Esophagus muscularis mucosa (tissue), 4 donors: ENCODE results near the gene ARHGAP24. TPM values are rescaled to one million over a fixed set of nuclear protein-coding genes. Genes with fewer than 3 reads are reported as not detected.

ENCODE experiments used
- DNase-seq: peaks from one replicate; pipeline ENCODE4 v3.0.0-alpha.2; 2017; ENCODE audit errors: extremely low spot score
- H3K27ac ChIP-seq, 4 donors: fragments of 200-600 bp; sonication (generic); replicated peaks in 1 of 4; 1 replicate in 3 of 4; 2 replicates in 1 of 4; pipeline ENCODE4 v1.5.1; 2016 to 2019; ENCODE audit warnings: mild to moderate bottlenecking in 1 of 4
- H3K27me3 ChIP-seq, 4 donors: fragments of 200-600 bp; sonication (generic); one replicate each; pipeline versions ENCODE4 v1.5.1 to v1.6.0; 2016 to 2019
- H3K36me3 ChIP-seq, 4 donors: fragments of 200-600 bp; sonication (generic); one replicate each; pipeline ENCODE4 v1.5.1; 2016 to 2019
- H3K4me1 ChIP-seq, 4 donors: fragments of 200-600 bp; sonication (generic); one replicate each; pipeline ENCODE4 v1.5.1; 2016 to 2019
- H3K4me3 ChIP-seq, 4 donors: fragments of 200-600 bp; sonication (generic); 1 replicate in 2 of 4; 2 replicates in 2 of 4; pipeline ENCODE4 v1.5.1; 2016 to 2019; ENCODE audit warnings: mild to moderate bottlenecking in 4 of 4, moderate library complexity in 1 of 4
- H3K9me3 ChIP-seq, 4 donors: fragments of 200-600 bp; sonication (generic); 1 replicate in 3 of 4; 2 replicates in 1 of 4; pipeline ENCODE4 v1.5.1; 2016 to 2019
- CTCF ChIP-seq, 3 experiments: fragments of 200-600 bp in 2 of 3; fragments of 450-650 bp in 1 of 3; sonication (generic) in 2 of 3; IDR thresholded peaks; one replicate each; pipeline ENCODE4 v1.5.1; 2017 to 2019; ENCODE audit warnings: antibody characterized with exemption in 3 of 3, mild to moderate bottlenecking in 2 of 3, moderate library complexity in 1 of 3
- EP300 ChIP-seq: sonication (generic); formaldehyde crosslinking; IDR thresholded peaks from one replicate; pipeline ENCODE4 v1.6.1; 2017; ENCODE audit warnings: antibody characterized with exemption
- POLR2A ChIP-seq: fragments of 450-650 bp; IDR thresholded peaks from one replicate; pipeline ENCODE4 v1.6.1; 2017; ENCODE audit warnings: antibody characterized with exemption, moderate library complexity, mild to moderate bottlenecking, low read depth
- POLR2AphosphoS5 ChIP-seq, 2 donors: sonication (generic); formaldehyde crosslinking; IDR thresholded peaks; one replicate each; pipeline ENCODE4 v1.6.1; 2017; ENCODE audit warnings: antibody characterized with exemption in 2 of 2
- WGBS: methylation state at CpG from one replicate; pipeline ENCODE4 v1.1.5; 2018; 5-methylcytosine and 5-hydroxymethylcytosine counted together
- intact Hi-C: fragments of 100-400 bp; cut with DNase I; formaldehyde crosslinking; loops from one replicate; pipeline ENCODE4 v1.15.1; 2023
- total RNA-seq, 4 donors: library from RNA; depleted of rRNA; stranded (reverse); fragments of >200 nt; gene quantifications; one replicate each; pipeline versions ENCODE4 v1.1.0 to v1.2.1, GENCODE V29; 2016

Gene ARHGAP24
- total RNA-seq, 4 donors from 2014 or later: 17.6 to 30.2 (median 23.6) TPM

- no peak overlapping the region for H3K27ac ChIP-seq
- intact Hi-C loops: no loop called here
- no peaks in the 10 kb centered on the region for H3K9me3 ChIP-seq
Measured at GRCh38 chr4:85946821-85947220, 471.9 kb downstream of the ARHGAP24 start.

GRCh38 chr4:85951099-85951498 lies 476.1 kb downstream of the ARHGAP24 start:
- no peak for TF ChIP-seq CTCF (IDR thresholded peaks at IDR 0.05)
- WGBS: 94% methylated on average over 3 of the region's 3 CpGs
- Histone ChIP-seq H3K4me3 (no peak overlapping the region), H3K36me3 (no peaks in the 10 kb centered on the region), H3K27ac (no peak overlapping the region), H3K9me3 (no peaks in the 10 kb centered on the region), H3K27me3 (no peaks in the 10 kb centered on the region), H3K4me1 (peaks cover 0 to 5% (median 0%) of the 10 kb centered on the region in 4 donors)
- no peak for DNase-seq
- intact Hi-C loops: no loop called here

More at GRCh38 chr4:85946821-85947220, 471.9 kb downstream of the ARHGAP24 start:
- no peaks in the 10 kb centered on the region for H3K4me1 ChIP-seq
- H3K36me3 ChIP-seq: no peaks in the 10 kb centered on the region
- TF ChIP-seq POLR2AphosphoS5 (IDR thresholded peaks at IDR 0.05) (no peak), CTCF (IDR thresholded peaks at IDR 0.05) (no peak), EP300 (no peak), POLR2A (no peak)
- no peaks in the 10 kb centered on the region for H3K27me3 ChIP-seq
- no peak overlapping the region for H3K4me3 ChIP-seq
- DNase-seq: no peak

GRCh38 chr4:85952528-85952927 lies 477.6 kb downstream of the ARHGAP24 start:
- no peaks in the 10 kb centered on the region for H3K9me3 ChIP-seq
- intact Hi-C loops: no loop called here
- no peak for DNase-seq
- H3K27me3 ChIP-seq: no peaks in the 10 kb centered on the region
- H3K27ac ChIP-seq: no peak overlapping the region
- no peaks in the 10 kb centered on the region for H3K36me3 ChIP-seq
- H3K4me1 ChIP-seq: peaks cover 0 to 5% (median 0%) of the 10 kb centered on the region in 4 donors
- no peak overlapping the region for H3K4me3 ChIP-seq
- 81% methylated on average over 3 of the region's 3 CpGs for WGBS
- TF ChIP-seq EP300: no peak
- TF ChIP-seq POLR2A: no peak
- TF ChIP-seq POLR2AphosphoS5 (IDR thresholded peaks at IDR 0.05): no peak
- no peak for TF ChIP-seq CTCF (IDR thresholded peaks at IDR 0.05)

GRCh38 chr4:85952972-85953650 lies 478.2 kb downstream of the ARHGAP24 start:
- peaks cover 0 to 5% (median 0%) of the 10 kb centered on the region in 4 donors for H3K4me1 ChIP-seq
- no peaks in the 10 kb centered on the region for H3K9me3 ChIP-seq
- DNase-seq: no peak
- H3K27me3 ChIP-seq: no peaks in the 10 kb centered on the region
- no peak for TF ChIP-seq POLR2A
- no peak for TF ChIP-seq POLR2AphosphoS5 (IDR thresholded peaks at IDR 0.05)
- TF ChIP-seq CTCF (IDR thresholded peaks at IDR 0.05): no peak
- TF ChIP-seq EP300: no peak
- intact Hi-C loops: no loop called here
- H3K27ac ChIP-seq: no peak overlapping the region
- H3K36me3 ChIP-seq: no peaks in the 10 kb centered on the region
- 82% methylated on average over 3 of the region's 3 CpGs for WGBS
- no peak overlapping the region for H3K4me3 ChIP-seq

- no peaks in the 10 kb centered on the region for H3K27me3 ChIP-seq
- peaks cover 0 to 5% (median 0%) of the 10 kb centered on the region in 4 donors for H3K4me1 ChIP-seq
- no peaks in the 10 kb centered on the region for H3K9me3 ChIP-seq
- no peak for TF ChIP-seq EP300
- TF ChIP-seq POLR2A: no peak
- no peak for TF ChIP-seq CTCF (IDR thresholded peaks at IDR 0.05)
- TF ChIP-seq POLR2AphosphoS5 (IDR thresholded peaks at IDR 0.05): no peak
- DNase-seq: no peak
- no peaks in the 10 kb centered on the region for H3K36me3 ChIP-seq
- no peak overlapping the region for H3K27ac ChIP-seq
- 62% methylated on average over 3 of the region's 3 CpGs for WGBS
- intact Hi-C loops: no loop called here
- no peak overlapping the region for H3K4me3 ChIP-seq
Measured at GRCh38 chr4:85953651-85954018, 478.7 kb downstream of the ARHGAP24 start.
